Stomach (tissue), 9 donors: ENCODE results near the gene DPH7. TPM values are rescaled to one million over a fixed set of nuclear protein-coding genes. Genes with fewer than 3 reads are reported as not detected.
"Not testable (repeated sequence)": the region's sequence is repeated elsewhere in the genome, so short reads cannot be mapped to it uniquely, and the experiment has no call there.

Experiments
- DNase-seq, 2 donors: peaks; one replicate each; pipeline versions ENCODE4 v3.0.0 to v3.0.0-alpha.2; 2013 to 2019
- H3K27ac ChIP-seq, 5 donors: fragments of 200-600 bp in 4 of 5; sonication (generic) in 4 of 5; one replicate each; pipeline ENCODE4 v1.5.1; 2013 to 2019; ENCODE audit warnings: mild to moderate bottlenecking in 1 of 5, moderate library complexity in 1 of 5
- H3K27me3 ChIP-seq, 3 donors: fragments of 200-600 bp; sonication (generic); one replicate each; pipeline ENCODE4 v1.5.1; 2017 to 2019; ENCODE audit warnings: mixed run types in 1 of 3
- H3K36me3 ChIP-seq, 4 donors: fragments of 200-600 bp; sonication (generic); 1 replicate in 3 of 4; 2 replicates in 1 of 4; pipeline ENCODE4 v1.5.1; 2016 to 2019
- H3K4me1 ChIP-seq, 4 donors: fragments of 200-600 bp; sonication (generic); one replicate each; pipeline ENCODE4 v1.5.1; 2016 to 2019
- H3K4me3 ChIP-seq, 4 donors: fragments of 200-600 bp; sonication (generic) in 3 of 4; one replicate each; pipeline ENCODE4 v1.5.1; 2016 to 2019; ENCODE audit warnings: mild to moderate bottlenecking in 1 of 4
- H3K9me3 ChIP-seq, 4 donors: fragments of 200-600 bp; sonication (generic); one replicate each; pipeline ENCODE4 v1.5.1; 2016 to 2019
- CTCF ChIP-seq, 7 experiments: fragments of 450-650 bp in 4 of 7; fragments of 200-600 bp in 3 of 7; sonication (generic) in 3 of 7; IDR thresholded peaks; one replicate each; pipeline ENCODE4 v1.5.1; 2016 to 2019; ENCODE audit warnings: antibody characterized with exemption in 7 of 7, control low read depth in 2 of 7, mild to moderate bottlenecking in 1 of 7
- EP300 ChIP-seq: sonication (generic); formaldehyde crosslinking; IDR thresholded peaks from one replicate; pipeline ENCODE4 v1.6.1; 2017; ENCODE audit warnings: antibody characterized with exemption
- POLR2A ChIP-seq, 4 donors: fragments of 450-650 bp; IDR thresholded peaks; one replicate each; pipeline ENCODE4 v1.6.1; 2016; ENCODE audit warnings: antibody characterized with exemption in 4 of 4, control low read depth in 2 of 4, mild to moderate bottlenecking in 1 of 4, moderate library complexity in 1 of 4
- POLR2AphosphoS5 ChIP-seq, 3 donors: sonication (generic); formaldehyde crosslinking; IDR thresholded peaks; one replicate each; pipeline ENCODE4 v1.6.1; 2016; ENCODE audit warnings: antibody characterized with exemption in 3 of 3
- WGBS, 5 donors: extraction: QIAGEN DNeasy Blood & Tissue Kit in 3 of 5; methylation state at CpG; one replicate each; pipeline versions ENCODE4 v1.1.5 to v1.1.7; 2013 to 2018; 5-methylcytosine and 5-hydroxymethylcytosine counted together
- intact Hi-C: fragments of 100-400 bp; cut with DNase I; formaldehyde crosslinking; loops from one replicate; pipeline ENCODE4 v1.15.1; 2023; ENCODE audit warnings: low total_unique reads
- polyA plus RNA-seq, 3 donors: library from polyadenylated mRNA; stranded (reverse); fragments of 200-250 nt; gene quantifications; one replicate each; pipeline ENCODE4 v1.2.3, GENCODE V29; 2013
- total RNA-seq, 5 donors: library from RNA; depleted of rRNA; stranded (reverse); fragments of >200 nt; gene quantifications; one replicate each; pipeline versions ENCODE4 v1.1.0 to v1.2.3, GENCODE V29; 2014 to 2016
- donor health status: healthy with polysubstance abuse.
- donor health status: Bipolar disorder and iron deficiency.
- donor health status: healthy.

The DPH7 gene
- total and polyA plus RNA-seq, 8 donors: 14.3 to 134 (median 23.8) TPM

GRCh38 chr9:137551264-137552021 lies 27.3 kb downstream of the DPH7 start, which contains the start of gene MRPL41:
Gene MRPL41, plus strand, starts transcription at chr9:137551879. Its CDS starts 203 bp downstream, at chr9:137552082.
- Histone ChIP-seq H3K36me3 (peaks cover 9 to 35% (median 28%) of the 10 kb centered on the region in 4 donors), H3K9me3 (no peaks in the 10 kb centered on the region), H3K4me1 (peaks cover 18 to 54% (median 53%) of the 10 kb centered on the region in 4 donors), H3K4me3 (peak within 1 kb of the TSS; percentile 62 to 95 (median 77)), H3K27me3 (no peaks in the 10 kb centered on the region), H3K27ac (peak within 1 kb of the TSS; percentile 87 to 96 (median 93))
- no peak for TF ChIP-seq EP300
- peak in 4 of 7 experiments; percentile 28 to 41 (median 34) for TF ChIP-seq CTCF (IDR thresholded peaks at IDR 0.05)
- TF ChIP-seq POLR2AphosphoS5 (IDR thresholded peaks at IDR 0.05): peak; percentile 59 to 93 (median 90)
- TF ChIP-seq POLR2A (IDR thresholded peaks at IDR 0.05): no peak
- 0 to 2% (median 0%) methylated on average over 5 to 78 of the region's 106 CpGs for WGBS, 5 donors
- DNase-seq: peak; percentile 95 to 97
- intact Hi-C loops: no loop called here

GRCh38 chr9:137550958-137551263 lies 27.8 kb downstream of the DPH7 start:
- WGBS, 5 donors: 0 to 7% (median 1%) methylated on average over 3 to 17 of the region's 17 CpGs
- DNase-seq, H3K27me3 ChIP-seq, intact Hi-C loops, H3K9me3 ChIP-seq: not testable (repeated sequence)
- peak overlapping the region; percentile 87 to 96 (median 93) for H3K27ac ChIP-seq
- H3K4me3 ChIP-seq: peak overlapping the region; percentile 62 to 95 (median 77)
- peaks cover 9 to 33% (median 23%) of the 10 kb centered on the region in 4 donors for H3K36me3 ChIP-seq
- H3K4me1 ChIP-seq: peaks cover 18 to 53% (median 51%) of the 10 kb centered on the region in 4 donors

GRCh38 chr9:137550231-137550621 lies 28.5 kb downstream of the DPH7 start, which contains the start of gene PNPLA7:
Gene PNPLA7, minus strand, starts transcription at chr9:137550402. Its CDS starts 205 bp downstream, at chr9:137550197.
- Histone ChIP-seq H3K27ac (peak within 1 kb of the TSS; percentile 87 to 96 (median 93)), H3K4me1 (peaks cover 18 to 53% (median 51%) of the 10 kb centered on the region in 4 donors), H3K9me3 (no peaks in the 10 kb centered on the region), H3K27me3 (no peaks in the 10 kb centered on the region), H3K36me3 (peaks cover 8 to 27% (median 17%) of the 10 kb centered on the region in 4 donors), H3K4me3 (peak within 1 kb of the TSS; percentile 62 to 95 (median 77))
- DNase-seq: peak; percentile 93 to 96
- intact Hi-C loops: no loop called here
- 1 to 5% (median 4%) methylated on average over 3 to 13 of the region's 13 CpGs for WGBS, 5 donors
- TF ChIP-seq POLR2AphosphoS5 (IDR thresholded peaks at IDR 0.05): peak; percentile 69 to 81 (median 73)
- no peak for TF ChIP-seq POLR2A (IDR thresholded peaks at IDR 0.05)

- intact Hi-C loops: no loop called here
- peak overlapping the region in 1 of 4 donors; percentile 16 for H3K4me3 ChIP-seq
Measured at GRCh38 chr9:137547687-137548543, 30.8 kb downstream of the DPH7 start.

More at GRCh38 chr9:137547687-137548543, 30.8 kb downstream of the DPH7 start:
- Histone ChIP-seq H3K27ac (peak overlapping the region in 3 of 5 donors; percentile 29 to 56 (median 34)), H3K27me3 (no peaks in the 10 kb centered on the region), H3K36me3 (peaks cover 3 to 17% (median 9%) of the 10 kb centered on the region in 4 donors), H3K4me1 (peaks cover 18 to 52% (median 49%) of the 10 kb centered on the region in 4 donors), H3K9me3 (no peaks in the 10 kb centered on the region)
- peak in 1 of 2 donors; percentile 61 for DNase-seq
- TF ChIP-seq POLR2A (IDR thresholded peaks at IDR 0.05) (no peak), POLR2AphosphoS5 (IDR thresholded peaks at IDR 0.05) (no peak), CTCF (IDR thresholded peaks at IDR 0.05) (no peak), EP300 (no peak)
- 45 to 83% (median 66%) methylated on average over 13 to 23 of the region's 23 CpGs for WGBS, 5 donors
